NCI-H2029 treated with DMSO at 0.1 percent for 48 hours (cell line): Measurements from ENCODE around the gene CAMTA1.

Experiments
- DNase-seq: peaks from one replicate; lab custom pipeline; 2025; lab: John Stamatoyannopoulos, UW

The CAMTA1 gene

DNA sequence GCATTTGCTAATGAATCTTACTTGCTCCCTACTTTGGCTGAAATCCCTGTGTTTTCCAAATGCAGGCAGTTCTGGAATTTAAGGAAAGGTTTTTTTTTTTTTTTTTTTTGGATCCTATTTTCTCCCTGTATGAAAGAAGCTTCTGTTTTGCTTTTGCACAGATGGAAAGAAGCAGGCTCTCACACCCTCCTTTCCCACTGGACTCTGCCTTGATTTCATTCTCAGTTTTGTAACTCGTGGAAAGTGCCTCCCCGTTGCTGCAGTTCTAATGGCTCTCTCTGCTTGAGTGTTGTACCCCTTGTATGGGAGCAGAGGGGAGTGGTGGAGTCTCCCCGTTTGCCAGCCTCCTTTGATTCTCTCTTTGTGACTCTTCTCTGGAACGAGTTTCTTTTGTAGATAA, 291.9 kb downstream of the CAMTA1 start:
- no peak for DNase-seq

DNA sequence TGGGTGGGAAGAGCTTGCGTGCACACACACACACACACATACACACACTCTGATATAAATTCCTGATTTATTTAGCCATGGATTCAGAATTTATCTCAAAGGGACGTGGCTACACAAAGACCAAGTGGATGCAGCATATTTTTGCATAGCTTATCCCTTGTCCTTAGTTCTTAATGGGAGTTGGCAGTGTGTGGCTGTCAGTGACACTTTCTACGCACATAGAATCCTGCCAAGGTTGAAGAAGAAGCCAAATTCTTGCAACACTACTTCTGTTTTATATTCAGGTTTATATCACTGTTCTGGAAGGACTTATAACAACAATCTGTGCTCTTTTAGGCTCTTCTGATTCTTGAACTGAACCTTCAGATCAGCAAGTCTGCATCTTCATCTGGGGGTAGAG, 292.7 kb downstream of the CAMTA1 start:
- DNase-seq, result no peak

DNA sequence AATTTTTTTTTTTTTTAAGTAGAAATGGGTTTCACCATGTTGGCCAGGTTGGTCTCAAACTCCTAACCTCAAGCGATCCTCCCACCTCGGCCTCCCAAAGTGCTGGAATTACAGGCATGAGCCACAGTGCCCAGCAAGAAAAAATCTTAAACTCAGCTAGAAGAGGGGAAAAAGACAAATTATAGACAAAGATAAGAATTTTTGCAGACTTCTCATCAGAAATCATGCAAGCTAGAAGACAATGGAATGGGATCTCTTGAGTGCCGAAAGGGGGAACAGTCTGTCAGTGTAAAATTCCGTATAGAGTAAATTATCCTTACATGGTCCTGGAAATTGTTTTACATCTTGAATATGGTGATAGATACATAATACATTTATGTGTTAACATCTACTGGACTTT, 294.4 kb downstream of the CAMTA1 start:
- no peak for DNase-seq

DNA sequence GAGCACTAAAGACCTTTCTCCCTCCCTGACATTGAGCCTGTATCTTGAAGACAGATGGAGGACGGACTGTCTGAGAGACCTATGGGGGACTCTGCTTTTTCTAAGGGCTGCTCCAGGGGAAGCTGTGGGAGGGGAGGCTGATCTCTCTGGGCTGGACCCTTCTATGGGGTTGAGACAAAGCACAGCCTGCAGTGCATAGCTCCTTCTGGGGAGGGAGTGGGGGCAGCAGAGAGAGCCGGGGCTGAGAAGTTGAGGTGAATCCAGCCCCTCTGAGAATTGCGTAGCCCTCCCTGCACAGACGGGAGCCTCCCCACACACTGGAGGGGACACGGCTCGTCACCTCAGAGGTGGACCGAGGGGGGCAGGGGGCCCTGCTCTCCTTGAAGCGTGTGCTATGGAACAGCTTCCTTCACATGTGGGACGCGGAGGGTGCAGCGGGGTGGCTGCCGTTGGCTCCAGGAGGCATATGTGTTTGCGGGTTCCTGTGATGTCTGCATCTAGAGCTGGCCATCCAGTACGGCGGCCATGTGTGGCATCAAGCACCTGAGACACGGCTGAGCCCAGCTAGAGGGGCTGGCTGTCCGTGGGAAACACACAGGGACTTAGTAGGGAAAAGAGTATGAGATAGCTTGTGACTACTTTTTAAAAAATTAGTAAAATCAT, 299.1 kb downstream of the CAMTA1 start:
- no peak for DNase-seq

DNA sequence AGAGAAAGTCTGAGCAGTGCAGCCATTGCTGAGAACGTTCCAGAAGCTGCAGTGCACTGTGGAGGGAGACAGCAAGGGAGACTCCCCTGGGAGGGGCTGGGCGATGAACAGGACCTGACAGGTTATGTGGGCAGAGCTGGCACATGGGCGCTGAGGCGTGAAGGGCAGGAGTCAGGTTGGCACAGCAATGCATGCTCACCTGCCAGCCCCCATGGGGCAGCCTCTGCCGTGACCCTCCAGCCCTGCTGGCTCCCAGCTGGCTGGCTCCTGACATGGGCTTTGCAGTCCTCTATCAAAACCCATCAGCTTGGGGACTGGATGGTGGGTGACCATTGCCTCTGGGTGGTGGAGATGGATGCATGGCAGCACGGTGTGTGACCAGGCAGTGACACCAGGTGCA, 300.3 kb downstream of the CAMTA1 start:
- no peak for DNase-seq

DNA sequence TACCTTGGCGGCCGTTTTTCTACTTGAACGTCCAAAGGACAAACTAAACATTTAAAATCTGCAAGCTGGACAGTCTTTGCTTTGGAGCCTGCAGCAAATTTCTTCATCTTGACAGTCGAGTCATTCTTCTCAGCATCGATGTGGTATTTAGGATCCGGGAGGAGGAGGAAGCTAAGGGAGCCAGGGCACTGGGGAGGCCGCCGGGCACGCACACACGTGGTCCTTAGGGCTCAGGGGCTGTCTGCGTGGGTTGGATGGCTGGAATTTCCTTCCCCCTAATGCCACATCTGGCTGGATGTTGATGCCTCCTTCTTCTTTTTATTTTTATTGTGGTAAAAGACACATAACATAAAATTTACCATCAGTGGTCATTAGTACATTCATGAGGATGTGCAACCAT, 300.9 kb downstream of the CAMTA1 start:
- no peak for DNase-seq

DNA sequence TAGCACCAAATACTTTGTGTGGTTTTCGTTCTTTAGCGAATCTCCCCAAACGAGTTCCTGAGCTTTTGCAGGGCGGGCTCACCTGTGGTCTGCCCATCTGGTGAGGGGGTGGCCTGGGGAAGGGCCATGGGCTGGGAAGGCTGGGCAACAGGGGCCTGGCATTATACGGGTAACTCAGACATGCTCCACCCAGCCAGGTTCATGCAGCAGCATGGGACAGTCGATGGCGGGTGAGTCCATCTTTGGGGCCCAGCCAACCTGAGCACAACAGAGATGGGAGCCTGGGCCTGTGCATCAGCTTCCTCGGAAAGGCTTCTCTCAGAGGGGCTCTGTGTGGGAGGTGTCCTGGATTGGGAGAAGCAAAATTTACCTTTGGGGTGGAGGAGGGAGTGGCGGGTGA, 302.6 kb downstream of the CAMTA1 start:
- DNase-seq, result no peak

DNA sequence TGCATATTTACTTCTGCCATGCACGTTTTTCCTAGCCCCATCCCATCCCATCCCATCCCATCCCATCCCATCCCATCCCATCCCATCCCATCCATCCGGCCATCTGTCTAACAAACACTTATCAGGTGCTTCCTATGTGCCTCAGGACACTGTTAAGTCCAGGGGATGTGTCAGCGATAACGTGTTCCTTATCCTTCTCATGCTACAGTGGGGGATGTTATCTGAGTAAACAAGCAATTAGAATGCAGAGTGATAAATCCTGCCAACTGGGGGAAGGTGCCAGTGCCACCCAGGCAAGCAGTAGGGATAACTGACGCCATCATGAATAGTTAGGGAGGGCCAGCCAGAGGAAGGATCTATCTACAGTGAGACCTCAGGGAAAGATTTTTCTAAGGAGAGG, 304.2 kb downstream of the CAMTA1 start:
- DNase-seq, result no peak

DNA sequence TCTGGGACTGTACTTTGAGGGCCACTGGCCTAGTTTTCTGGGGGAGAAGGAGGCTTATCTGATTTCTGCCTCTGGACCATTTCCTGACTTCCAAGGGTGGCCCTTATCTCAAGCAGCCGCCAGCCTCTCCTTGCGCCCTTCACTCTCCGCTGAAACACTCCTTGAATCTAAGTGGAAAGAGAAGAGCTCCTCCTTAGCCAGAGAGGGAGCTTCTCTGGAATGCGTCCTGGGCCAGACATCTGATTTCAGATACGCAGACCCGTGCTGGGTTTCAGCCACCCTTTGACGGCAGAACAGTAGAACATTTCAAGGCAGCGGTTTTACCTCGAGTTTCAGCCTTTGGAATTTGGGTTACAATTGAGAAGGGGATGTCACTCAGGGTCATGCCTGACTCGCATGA, 308.0 kb downstream of the CAMTA1 start:
- DNase-seq, result no peak

DNA sequence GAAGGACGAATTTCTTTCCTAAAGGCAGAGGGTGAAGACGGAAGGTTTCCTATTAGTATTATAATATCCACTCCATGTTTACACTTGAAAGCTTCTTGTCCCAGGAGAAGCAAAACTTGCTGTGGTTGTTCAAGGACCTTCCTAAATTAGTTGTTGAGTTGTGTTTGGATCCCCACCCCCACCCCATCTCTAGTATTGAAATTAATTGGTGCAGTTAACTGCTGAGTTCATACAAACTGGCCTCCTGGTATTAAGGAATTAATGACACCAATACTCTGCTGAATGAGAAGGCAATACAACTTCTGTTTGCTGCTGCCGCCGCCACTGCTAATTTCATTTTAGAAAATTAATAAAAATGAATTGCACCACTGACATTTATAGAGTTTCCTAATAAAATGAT, 308.8 kb downstream of the CAMTA1 start:
- DNase-seq, result no peak

DNA sequence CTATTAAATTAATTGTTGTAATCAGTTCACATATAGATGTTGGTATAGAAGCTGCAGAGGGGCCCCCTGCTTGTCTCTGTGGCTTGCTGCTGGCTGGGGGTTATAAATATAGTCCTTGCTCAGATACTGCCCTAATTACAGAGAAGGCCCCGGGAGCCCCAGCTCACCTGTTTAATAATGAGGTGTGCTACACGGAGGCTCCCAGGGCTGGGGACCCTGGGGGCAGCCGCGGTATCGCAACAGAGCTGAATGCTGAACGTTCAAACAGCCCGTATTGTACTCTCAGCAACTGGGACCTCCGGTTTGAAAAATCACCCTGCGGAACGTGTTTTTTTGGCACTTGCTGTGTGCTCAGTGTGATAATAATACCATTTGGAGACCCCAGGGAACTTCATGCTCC, 309.3 kb downstream of the CAMTA1 start:
- no peak for DNase-seq

DNA sequence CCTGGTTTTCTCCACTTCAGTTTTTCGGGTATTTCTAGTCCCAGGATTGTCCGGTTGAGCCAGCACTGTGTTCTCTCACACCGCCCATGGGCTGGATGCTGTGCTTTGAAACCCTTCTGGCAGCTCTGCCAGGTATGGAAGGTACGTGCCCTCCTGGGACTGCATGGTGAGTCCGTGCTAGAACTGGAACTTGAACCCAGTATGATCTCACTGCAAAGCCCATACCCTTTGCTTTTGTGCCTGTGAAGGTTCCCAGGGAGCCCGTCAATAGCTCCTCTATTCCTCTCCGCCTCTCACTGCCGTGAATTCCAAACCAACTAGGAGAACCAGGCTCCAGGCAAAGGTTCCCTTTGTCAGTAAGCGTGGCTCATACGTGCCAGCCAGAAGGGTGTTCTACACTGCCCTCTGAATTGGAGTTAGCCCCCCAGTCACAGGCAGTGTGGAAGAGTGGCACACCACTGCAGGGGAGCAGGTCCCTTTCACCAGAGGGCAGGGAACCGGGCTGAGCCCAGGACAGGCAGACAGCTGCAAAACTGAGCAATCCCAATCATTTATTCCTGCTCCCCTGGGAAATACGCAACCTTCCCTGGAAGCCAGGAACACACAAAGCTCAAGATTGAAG, 310.2 kb downstream of the CAMTA1 start:
- no peak for DNase-seq

DNA sequence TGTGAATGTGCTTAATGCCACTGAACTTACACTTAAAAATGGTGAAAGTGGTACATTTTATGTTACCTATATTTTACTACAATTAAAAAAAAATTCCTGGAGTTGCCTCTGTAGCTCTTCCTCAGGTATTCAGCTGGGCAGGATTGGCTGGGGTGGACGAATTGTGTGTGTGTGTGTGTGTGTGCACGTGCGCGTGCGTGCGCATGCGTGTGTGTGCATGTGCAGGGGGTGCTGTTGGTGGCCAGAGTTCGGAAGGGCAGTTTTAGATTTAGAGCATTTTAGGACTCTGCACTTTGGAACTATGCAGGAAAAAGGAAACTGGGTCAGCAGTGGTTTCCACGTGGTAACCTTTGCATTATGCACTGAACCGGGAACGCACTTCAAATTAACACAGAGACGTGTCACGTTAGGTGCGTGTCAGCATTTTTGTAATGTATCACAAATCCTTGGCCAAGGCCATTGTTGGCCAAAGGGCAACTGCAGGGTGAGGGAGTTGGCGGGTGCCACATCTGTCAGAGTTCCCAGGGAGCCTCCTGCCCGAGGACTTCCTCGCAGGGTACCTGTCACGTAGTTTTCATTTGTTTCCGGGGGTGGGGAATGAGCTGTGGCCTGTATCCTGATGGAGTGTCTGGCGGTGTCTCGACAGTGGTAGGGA, 312.8 kb downstream of the CAMTA1 start:
- DNase-seq, result no peak

DNA sequence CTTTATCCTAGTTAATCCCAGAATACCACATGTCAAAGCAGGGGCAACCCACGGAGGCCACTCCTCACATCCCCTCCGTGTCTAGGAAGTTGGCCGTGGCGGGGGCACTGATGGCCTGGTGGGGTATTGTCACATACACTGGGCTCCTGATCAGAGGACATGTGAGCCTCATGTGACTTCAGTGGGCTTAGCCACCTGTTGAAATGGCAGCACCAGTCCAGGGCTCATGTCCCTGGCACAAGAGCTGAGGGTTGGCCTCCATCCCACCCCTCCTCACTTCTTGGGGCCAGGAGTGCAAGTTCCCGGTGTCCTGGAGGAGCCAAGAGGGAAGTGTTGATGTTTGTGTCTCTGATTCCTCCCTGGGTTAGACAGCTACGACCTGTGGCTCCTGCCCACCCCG, 313.4 kb downstream of the CAMTA1 start:
- no peak for DNase-seq

DNA sequence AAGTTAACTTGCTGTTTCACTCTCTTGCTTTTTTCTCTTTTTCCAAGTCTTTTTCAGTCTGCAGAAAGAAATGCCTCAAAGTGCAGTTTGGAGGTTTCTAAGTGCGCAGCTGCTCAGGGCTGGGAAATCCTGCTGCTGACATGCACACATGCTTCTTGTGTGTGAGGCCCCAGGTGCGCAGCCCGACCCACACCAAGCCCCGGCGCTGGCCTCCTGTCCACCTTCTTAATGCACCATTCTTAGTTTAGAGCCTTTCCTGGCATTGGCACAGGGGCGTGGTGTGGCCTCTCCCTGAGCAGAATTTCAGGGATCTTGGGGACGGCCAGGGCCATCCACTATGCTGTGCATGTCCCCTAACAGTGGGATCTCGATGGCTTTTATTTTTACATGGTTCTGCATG, 315.2 kb downstream of the CAMTA1 start:
- DNase-seq, result no peak

DNA sequence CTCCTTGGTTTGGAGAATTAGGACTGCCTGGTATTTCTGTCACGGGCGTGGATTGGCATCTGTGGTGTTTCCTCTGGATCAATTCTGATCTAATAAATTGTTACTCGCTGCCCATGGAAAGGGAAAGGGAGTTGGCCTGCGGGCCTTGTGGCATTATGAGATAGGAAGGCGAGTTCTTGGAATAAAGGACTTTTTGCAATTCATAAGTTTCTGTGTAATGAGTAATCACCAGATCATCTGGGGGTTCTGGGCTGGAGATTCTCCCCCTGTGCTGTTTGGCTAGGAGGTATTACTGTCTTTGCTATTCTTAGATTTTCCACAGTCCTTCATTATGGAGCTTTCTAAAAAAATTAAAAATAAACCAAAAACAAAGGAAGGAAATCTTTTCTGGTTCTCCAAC, 315.9 kb downstream of the CAMTA1 start:
- no peak for DNase-seq

DNA sequence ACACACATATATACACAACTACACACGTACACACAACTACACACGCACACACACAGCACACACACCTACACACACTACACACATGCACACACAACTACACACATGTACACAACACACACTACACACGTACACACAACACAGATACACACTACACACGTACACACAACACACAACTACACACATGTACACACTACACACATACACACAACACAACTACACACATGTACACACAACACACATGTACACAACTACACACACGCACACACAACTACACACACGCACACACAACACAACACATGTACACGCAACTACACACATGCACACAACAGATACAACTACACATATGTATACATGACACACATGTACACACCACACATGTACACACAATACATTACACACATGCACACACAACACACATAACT, 318.1 kb downstream of the CAMTA1 start:
- no peak for DNase-seq

DNA sequence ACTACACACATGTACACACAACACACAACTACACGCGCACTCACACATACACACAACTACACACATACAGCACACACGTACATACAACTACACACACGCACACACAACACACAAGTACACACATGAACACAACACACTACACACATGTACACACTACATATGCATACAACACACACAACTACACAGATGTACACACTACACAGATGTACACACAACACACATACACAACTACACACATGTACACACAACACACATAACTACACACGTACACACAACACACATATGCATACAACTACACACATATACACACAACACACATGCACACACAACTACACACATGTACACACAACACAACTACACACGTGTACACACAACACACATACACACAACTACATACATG, 318.6 kb downstream of the CAMTA1 start:
- no peak for DNase-seq

DNA sequence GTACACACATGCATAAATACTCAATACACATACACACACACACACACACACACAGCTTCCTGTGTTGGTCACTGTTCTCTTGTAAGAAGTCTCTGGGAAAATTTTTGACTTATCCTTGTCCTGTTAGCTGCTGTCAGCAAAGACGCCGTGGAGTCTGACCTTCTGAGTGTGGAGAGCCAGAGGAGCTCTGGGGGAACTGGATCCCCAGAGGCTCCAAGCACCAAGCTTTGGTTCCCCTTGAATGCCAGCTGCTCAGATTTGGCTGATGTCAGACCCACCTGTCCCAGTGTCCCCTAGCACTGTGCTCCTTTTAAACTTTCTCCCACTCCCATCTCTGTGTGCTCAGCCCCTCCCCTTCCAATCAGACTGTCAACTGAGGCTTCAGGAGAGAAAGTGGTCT, 319.1 kb downstream of the CAMTA1 start:
- no peak for DNase-seq

DNA sequence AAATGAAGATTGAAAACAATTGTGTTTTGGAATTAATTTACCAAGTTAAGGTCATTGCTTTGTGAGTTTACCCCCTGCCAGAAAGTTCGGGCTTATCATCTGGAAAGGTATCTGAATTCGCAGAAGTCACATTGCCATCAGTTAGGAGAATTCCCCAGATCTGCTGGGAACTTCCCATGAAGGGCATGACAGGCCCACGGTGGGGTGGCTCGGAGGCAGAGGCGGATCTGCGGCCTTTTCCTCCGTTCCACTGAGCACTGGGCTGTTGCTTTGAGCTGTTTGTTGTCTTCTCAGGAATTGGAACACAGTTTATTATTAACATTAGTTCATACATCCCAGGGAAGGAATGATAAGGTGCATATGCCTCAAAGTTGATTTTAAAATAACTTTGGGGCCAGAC, 320.0 kb downstream of the CAMTA1 start:
- DNase-seq, result no peak

DNA sequence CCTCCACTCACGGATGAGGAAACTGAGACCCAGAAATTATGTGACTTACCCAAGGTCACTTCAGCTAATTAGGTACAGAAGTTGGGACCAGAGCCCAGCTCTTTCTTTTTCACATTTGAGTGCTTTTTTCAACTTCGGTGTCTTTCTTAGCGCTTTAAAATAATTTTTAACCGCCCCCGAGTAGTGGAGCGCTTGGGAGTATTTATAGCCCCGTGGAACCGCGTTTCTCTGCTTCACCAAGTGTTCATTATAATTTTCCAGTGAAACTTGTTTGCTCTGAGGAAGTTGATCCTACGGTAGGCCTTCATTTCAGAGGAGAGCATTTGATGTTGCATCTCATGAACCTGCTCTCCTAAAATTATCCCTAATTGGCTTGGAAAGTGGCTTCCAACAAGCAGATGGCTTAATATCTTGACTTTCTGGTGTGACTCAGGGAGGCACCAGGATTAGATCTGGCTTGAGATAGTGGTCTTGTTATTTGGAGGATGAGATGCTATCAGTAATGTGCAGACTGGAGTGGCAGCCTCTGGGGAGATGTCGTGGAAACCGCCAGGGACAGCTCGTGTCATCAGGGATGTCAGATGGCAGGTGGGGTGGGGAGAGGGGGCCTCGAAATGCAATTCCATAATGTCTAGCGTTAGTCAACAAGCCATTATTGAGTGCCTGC, 321.3 kb downstream of the CAMTA1 start:
- DNase-seq, result no peak

DNA sequence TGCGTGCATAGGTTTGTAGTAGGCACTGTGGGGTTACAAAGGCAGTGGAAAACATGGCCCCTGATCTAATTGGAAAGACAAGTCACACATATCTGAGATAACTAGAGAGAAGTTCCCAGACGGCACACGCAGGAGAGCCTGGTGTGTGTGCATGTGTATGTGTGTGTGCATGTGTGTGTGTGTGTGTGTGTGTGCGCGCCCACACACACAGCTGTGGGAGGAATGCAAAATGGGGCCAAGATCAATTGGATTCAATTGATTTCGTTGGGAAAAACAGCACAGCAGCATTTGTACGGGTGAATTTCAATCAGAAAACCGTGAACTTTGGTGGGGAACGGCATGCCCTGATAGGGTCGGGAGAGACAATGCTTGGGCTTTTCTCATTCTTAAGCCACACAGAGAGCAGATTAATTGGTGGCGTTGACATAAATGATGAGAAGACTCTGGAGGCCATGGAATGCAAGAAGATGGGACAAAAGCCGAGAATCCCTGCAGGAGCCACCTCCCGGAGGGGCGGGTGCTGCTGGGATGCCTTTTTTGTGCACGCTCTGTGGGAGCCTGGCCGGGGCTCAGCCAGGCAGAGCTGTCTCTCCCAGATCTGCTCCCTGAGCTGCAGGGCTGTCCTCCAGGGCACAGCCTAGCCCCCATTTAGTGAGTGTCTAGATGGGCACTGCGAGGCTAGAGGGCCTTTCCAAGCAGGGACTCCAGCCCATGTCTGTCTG, 322.0 kb downstream of the CAMTA1 start:
- DNase-seq, result no peak

DNA sequence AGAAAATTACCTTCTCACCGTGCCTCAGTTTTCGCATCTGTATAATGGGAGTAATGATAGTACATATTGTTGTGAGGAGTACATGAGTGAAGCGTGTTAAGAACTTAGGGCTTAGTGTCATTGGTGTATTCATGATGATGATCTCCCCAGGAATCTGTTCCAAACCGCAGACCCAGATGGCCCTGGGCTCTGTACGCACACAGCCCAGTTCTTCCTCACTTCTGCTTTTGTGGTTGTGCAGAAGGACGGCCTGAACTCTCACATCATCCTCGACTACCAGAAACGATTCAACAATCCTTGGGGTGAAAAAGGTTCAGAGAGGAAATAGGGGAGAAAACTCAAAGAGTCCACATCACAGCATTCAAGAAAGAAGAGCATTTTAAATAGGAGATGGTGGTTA, 323.0 kb downstream of the CAMTA1 start:
- no peak for DNase-seq
